ENCODE results near the gene WDR90. TPM values are rescaled to one million over a fixed set of nuclear protein-coding genes. Genes with fewer than 3 reads are reported as not detected.
A peak's percentile ranks its signal among the peaks of the same experiment; 100 is the strongest.

WDR90 gene
- total RNA-seq, 1 donor from 2014 or later, result 75.9 TPM

- H3K27ac Mint-ChIP-seq, result peak overlapping the region; percentile 84
- DNase-seq (ENCODE audit: low spot score in 2 of 2, unreplicated experiment in 2 of 2), result no peak
- no peaks in the 10 kb centered on the region for H3K9me3 Mint-ChIP-seq
- no peaks in the 10 kb centered on the region for H3K27me3 Mint-ChIP-seq (ENCODE audit: low read depth)
- H3K36me3 Mint-ChIP-seq, result peaks cover 11% of the 10 kb centered on the region
- H3K4me1 Mint-ChIP-seq, result peaks cover 20% of the 10 kb centered on the region
- peak overlapping the region; percentile 78 for H3K4me3 Mint-ChIP-seq
- TF ChIP-seq CTCF (IDR thresholded peaks at IDR 0.05; ENCODE audit: unreplicated experiment), result no peak
These were observed 34.4 kb downstream of the WDR90 start for GRCh38 chr16:683396-684070.

GRCh38 chr16:684071-684794, 35.1 kb downstream of the WDR90 start, which contains the start of gene JMJD8:
JMJD8 (minus strand) TSS chr16:684334; CDS start chr16:684319, 15 bp downstream.
- peaks cover 23% of the 10 kb centered on the region for H3K4me1 Mint-ChIP-seq
- peak within 1 kb of the TSS; percentile 84 for H3K27ac Mint-ChIP-seq
- peaks cover 11% of the 10 kb centered on the region for H3K36me3 Mint-ChIP-seq
- DNase-seq (ENCODE audit: low spot score in 2 of 2, unreplicated experiment in 2 of 2), result peak; percentile 91 to 94
- no peak for TF ChIP-seq CTCF (IDR thresholded peaks at IDR 0.05; ENCODE audit: unreplicated experiment)
- H3K9me3 Mint-ChIP-seq, result no peaks in the 10 kb centered on the region
- H3K27me3 Mint-ChIP-seq (ENCODE audit: low read depth), result no peaks in the 10 kb centered on the region
- peak within 1 kb of the TSS; percentile 78 for H3K4me3 Mint-ChIP-seq

GRCh38 chr16:684961-685696, 36.0 kb downstream of the WDR90 start:
- Mint-ChIP-seq H3K4me3 (no peak overlapping the region), H3K27ac (no peak overlapping the region), H3K4me1 (peaks cover 29% of the 10 kb centered on the region), H3K27me3 (ENCODE audit: low read depth) (no peaks in the 10 kb centered on the region), H3K36me3 (peaks cover 11% of the 10 kb centered on the region), H3K9me3 (no peaks in the 10 kb centered on the region)
- no peak for TF ChIP-seq CTCF (IDR thresholded peaks at IDR 0.05; ENCODE audit: unreplicated experiment)
- no peak for DNase-seq (ENCODE audit: low spot score in 2 of 2, unreplicated experiment in 2 of 2)

GRCh38 chr16:685967-686366, 36.8 kb downstream of the WDR90 start:
- no peaks in the 10 kb centered on the region for H3K9me3 Mint-ChIP-seq
- DNase-seq (ENCODE audit: low spot score in 2 of 2, unreplicated experiment in 2 of 2), result no peak
- peak; percentile 27 for TF ChIP-seq CTCF (IDR thresholded peaks at IDR 0.05; ENCODE audit: unreplicated experiment)
- H3K4me1 Mint-ChIP-seq, result peaks cover 29% of the 10 kb centered on the region
- H3K27me3 Mint-ChIP-seq (ENCODE audit: low read depth), result peaks cover 4% of the 10 kb centered on the region
- H3K36me3 Mint-ChIP-seq, result peaks cover 11% of the 10 kb centered on the region
- no peak overlapping the region for H3K27ac Mint-ChIP-seq
- H3K4me3 Mint-ChIP-seq, result peak overlapping the region; percentile 30

- Mint-ChIP-seq H3K27ac (no peak overlapping the region), H3K4me3 (peak overlapping the region; percentile 30), H3K9me3 (no peaks in the 10 kb centered on the region), H3K27me3 (ENCODE audit: low read depth) (peaks cover 11% of the 10 kb centered on the region), H3K4me1 (peaks cover 22% of the 10 kb centered on the region), H3K36me3 (peaks cover 10% of the 10 kb centered on the region)
- no peak for DNase-seq (ENCODE audit: low spot score in 2 of 2, unreplicated experiment in 2 of 2)
- TF ChIP-seq CTCF (IDR thresholded peaks at IDR 0.05; ENCODE audit: unreplicated experiment), result no peak
These were observed 37.5 kb downstream of the WDR90 start for GRCh38 chr16:686459-687260.

All from mesothelial cell of epicardium (in vitro differentiated cells).